ENCODE measurements around the gene KIAA1217.

DNA sequence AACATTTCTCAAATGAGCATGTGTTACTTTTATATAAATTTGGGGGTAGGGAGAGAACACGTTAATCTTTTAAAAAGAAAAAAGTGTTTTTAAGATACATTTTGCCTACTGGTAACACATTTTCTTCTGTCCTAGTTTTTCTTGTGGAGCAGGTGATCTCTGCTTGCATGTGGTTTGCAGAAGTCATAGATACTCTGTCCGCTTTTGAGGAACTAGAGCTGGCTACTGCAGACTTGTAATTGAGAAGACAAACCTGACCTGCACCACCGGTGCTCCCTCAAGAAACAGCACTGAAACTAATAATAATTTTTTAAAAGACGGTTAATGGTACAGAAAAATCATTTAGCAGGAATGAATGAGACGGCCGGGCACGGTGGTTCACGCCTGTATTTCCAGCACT, 243.1 kb downstream of the KIAA1217 start:
- TF ChIP-seq POLR2A (IDR thresholded peaks at IDR 0.05; ENCODE audit: low read depth): no peak
- TF ChIP-seq CTCF (IDR thresholded peaks at IDR 0.05): no peak

Measured in esophagus muscularis mucosa (tissue), 3 donors.